Neural progenitor cell (in vitro differentiated cells): ENCODE data around the gene DENND4A. TPM values are rescaled to one million over a fixed set of nuclear protein-coding genes. Genes with fewer than 3 reads are reported as not detected.

Experiments used
- DNase-seq: peaks from one replicate; pipeline ENCODE4 v3.0.0-alpha.2; 2016; ENCODE audit warnings: low spot score
- H2AFZ ChIP-seq: fragments of 200-600 bp; sonication (generic); replicated peaks from 2 replicates; pipeline ENCODE4 v1.6.1; 2016; ENCODE audit warnings: antibody characterized with exemption
- H3F3A ChIP-seq: fragments of 200-600 bp; sonication (generic); 2 replicates; pipeline ENCODE4 v1.6.1; 2016; ENCODE audit warnings: antibody characterized with exemption, low read depth
- H3K27ac ChIP-seq: fragments of 200-600 bp; sonication (generic); 2 replicates; pipeline ENCODE4 v1.5.1; 2016; ENCODE audit warnings: mild to moderate bottlenecking
- H3K27me3 ChIP-seq: fragments of 200-600 bp; sonication (generic); 2 replicates; pipeline ENCODE4 v1.6.1; 2016; ENCODE audit warnings: mild to moderate bottlenecking, moderate library complexity
- H3K36me3 ChIP-seq: fragments of 200-600 bp; sonication (generic); 2 replicates; pipeline ENCODE4 v1.5.1; 2016
- H3K4me1 ChIP-seq: fragments of 200-600 bp; sonication (generic); 2 replicates; pipeline ENCODE4 v1.6.1; 2016; ENCODE audit warnings: mixed run types
- H3K4me2 ChIP-seq: fragments of 200-600 bp; sonication (generic); 2 replicates; pipeline ENCODE4 v1.6.1; 2016
- H3K4me3 ChIP-seq: fragments of 200-600 bp; sonication (generic); 2 replicates; pipeline ENCODE4 v1.5.1; 2016
- H3K79me2 ChIP-seq: fragments of 200-600 bp; sonication (generic); 2 replicates; pipeline ENCODE4 v1.6.1; 2016; ENCODE audit warnings: low read depth
- H3K9ac ChIP-seq: fragments of 200-600 bp; sonication (generic); 2 replicates; pipeline ENCODE4 v1.6.1; 2016
- H3K9me3 ChIP-seq: fragments of 200-600 bp; sonication (generic); 2 replicates; pipeline ENCODE4 v1.5.1; 2016; ENCODE audit warnings: low read depth
- H4K20me1 ChIP-seq: fragments of 200-600 bp; sonication (generic); 2 replicates; pipeline ENCODE4 v1.6.1; 2016; ENCODE audit warnings: low read depth
- H3K27ac Mint-ChIP-seq: 3 replicates; pipeline ENCODE4 v1.8.0; 2021; ENCODE audit warnings: mixed read lengths
- H3K27me3 Mint-ChIP-seq: 2 replicates; pipeline ENCODE4 v1.8.0; 2022; ENCODE audit warnings: low read depth, mild to moderate bottlenecking, inconsistent platforms, moderate library complexity, mixed read lengths; ENCODE audit not compliant: insufficient read depth
- H3K36me3 Mint-ChIP-seq: 3 replicates; pipeline ENCODE4 v1.8.0; 2021; ENCODE audit warnings: mixed read lengths
- H3K4me1 Mint-ChIP-seq: 3 replicates; pipeline ENCODE4 v1.8.0; 2021; ENCODE audit warnings: mixed read lengths
- H3K4me3 Mint-ChIP-seq: 3 replicates; pipeline ENCODE4 v1.8.0; 2021; ENCODE audit warnings: mild to moderate bottlenecking, moderate library complexity, mixed read lengths
- H3K9me3 Mint-ChIP-seq: 3 replicates; pipeline ENCODE4 v1.8.0; 2020; ENCODE audit warnings: mixed read lengths
- CTCF ChIP-seq: fragments of 200-600 bp; sonication (generic); IDR thresholded peaks from 2 replicates; pipeline ENCODE4 v1.5.1; 2017; ENCODE audit warnings: antibody characterized with exemption, mild to moderate bottlenecking
- EZH2 ChIP-seq: fragments of 200-600 bp; sonication (generic); IDR thresholded peaks from 2 replicates; pipeline ENCODE4 v1.6.1; 2017; ENCODE audit warnings: antibody characterized with exemption, mild to moderate bottlenecking, moderate library complexity
- EZH2phosphoT487 ChIP-seq: fragments of 200-600 bp; sonication (generic); IDR thresholded peaks from 2 replicates; pipeline ENCODE4 v1.6.1; 2017; ENCODE audit warnings: antibody characterized with exemption
- total RNA-seq: library from RNA; depleted of rRNA; stranded (reverse); fragments of >200 nt; gene quantifications from 2 replicates; pipeline ENCODE4 v1.2.3, GENCODE V29; 2015; ENCODE audit warnings: low replicate concordance

Gene DENND4A
- total RNA-seq, 1 donor from 2014 or later = 4.8 TPM

- no peak overlapping the region for H3K9ac ChIP-seq
- H2AFZ ChIP-seq = no peak overlapping the region
- H3K4me3 Mint-ChIP-seq = no peak overlapping the region
- H3K27ac ChIP-seq = no peak overlapping the region
- H3K27ac Mint-ChIP-seq = no peak overlapping the region
- no peaks in the 10 kb centered on the region for H4K20me1 ChIP-seq
- H3K27me3 Mint-ChIP-seq = no peaks in the 10 kb centered on the region
- no peak overlapping the region for H3K4me3 ChIP-seq
- H3K79me2 ChIP-seq = no peaks in the 10 kb centered on the region
- H3K27me3 ChIP-seq = no peaks in the 10 kb centered on the region
- no peaks in the 10 kb centered on the region for H3K4me1 Mint-ChIP-seq
- TF ChIP-seq CTCF (no peak), EZH2 (no peak), EZH2phosphoT487 (no peak)
- H3K4me1 ChIP-seq = no peaks in the 10 kb centered on the region
- peaks cover 2% of the 10 kb centered on the region for H3K36me3 Mint-ChIP-seq
- no peak for DNase-seq
- H3K9me3 ChIP-seq = no peaks in the 10 kb centered on the region
- H3F3A ChIP-seq = no peaks in the 10 kb centered on the region
- H3K4me2 ChIP-seq = no peak overlapping the region
- no peaks in the 10 kb centered on the region for H3K9me3 Mint-ChIP-seq
- no peaks in the 10 kb centered on the region for H3K36me3 ChIP-seq
Measured at GRCh38 chr15:65723876-65724275, 68.2 kb downstream of the DENND4A start.

- no peak overlapping the region for H2AFZ ChIP-seq
- Mint-ChIP-seq H3K27me3 (no peaks in the 10 kb centered on the region), H3K9me3 (no peaks in the 10 kb centered on the region), H3K4me3 (no peak overlapping the region), H3K27ac (no peak overlapping the region), H3K4me1 (no peaks in the 10 kb centered on the region), H3K36me3 (no peaks in the 10 kb centered on the region)
- no peak overlapping the region for H3K4me2 ChIP-seq
- H3F3A ChIP-seq = no peaks in the 10 kb centered on the region
- H4K20me1 ChIP-seq = no peaks in the 10 kb centered on the region
- no peaks in the 10 kb centered on the region for H3K79me2 ChIP-seq
- H3K4me3 ChIP-seq = no peak overlapping the region
- H3K27me3 ChIP-seq = no peaks in the 10 kb centered on the region
- no peak overlapping the region for H3K27ac ChIP-seq
- H3K9me3 ChIP-seq = no peaks in the 10 kb centered on the region
- H3K4me1 ChIP-seq = no peaks in the 10 kb centered on the region
- TF ChIP-seq CTCF (no peak), EZH2phosphoT487 (no peak), EZH2 (no peak)
- no peak for DNase-seq
- no peaks in the 10 kb centered on the region for H3K36me3 ChIP-seq
- no peak overlapping the region for H3K9ac ChIP-seq
Measured at GRCh38 chr15:65722191-65722590, 69.9 kb downstream of the DENND4A start.

GRCh38 chr15:65712415-65712814 lies 79.7 kb downstream of the DENND4A start:
- TF ChIP-seq CTCF = no peak
- no peak for TF ChIP-seq EZH2phosphoT487
- no peak for TF ChIP-seq EZH2
- H3K27me3 Mint-ChIP-seq = peaks cover 3% of the 10 kb centered on the region
- no peaks in the 10 kb centered on the region for H3F3A ChIP-seq
- no peak overlapping the region for H3K4me3 Mint-ChIP-seq
- no peaks in the 10 kb centered on the region for H3K79me2 ChIP-seq
- H3K9me3 ChIP-seq = no peaks in the 10 kb centered on the region
- H3K4me3 ChIP-seq = no peak overlapping the region
- no peak overlapping the region for H3K4me2 ChIP-seq
- H3K4me1 Mint-ChIP-seq = no peaks in the 10 kb centered on the region
- peaks cover 6% of the 10 kb centered on the region for H3K9me3 Mint-ChIP-seq
- no peaks in the 10 kb centered on the region for H4K20me1 ChIP-seq
- no peak for DNase-seq
- H2AFZ ChIP-seq = no peak overlapping the region
- H3K36me3 ChIP-seq = no peaks in the 10 kb centered on the region
- no peak overlapping the region for H3K27ac ChIP-seq
- peaks cover 20% of the 10 kb centered on the region for H3K36me3 Mint-ChIP-seq
- no peaks in the 10 kb centered on the region for H3K4me1 ChIP-seq
- no peaks in the 10 kb centered on the region for H3K27me3 ChIP-seq
- no peak overlapping the region for H3K27ac Mint-ChIP-seq
- H3K9ac ChIP-seq = no peak overlapping the region

DNA sequence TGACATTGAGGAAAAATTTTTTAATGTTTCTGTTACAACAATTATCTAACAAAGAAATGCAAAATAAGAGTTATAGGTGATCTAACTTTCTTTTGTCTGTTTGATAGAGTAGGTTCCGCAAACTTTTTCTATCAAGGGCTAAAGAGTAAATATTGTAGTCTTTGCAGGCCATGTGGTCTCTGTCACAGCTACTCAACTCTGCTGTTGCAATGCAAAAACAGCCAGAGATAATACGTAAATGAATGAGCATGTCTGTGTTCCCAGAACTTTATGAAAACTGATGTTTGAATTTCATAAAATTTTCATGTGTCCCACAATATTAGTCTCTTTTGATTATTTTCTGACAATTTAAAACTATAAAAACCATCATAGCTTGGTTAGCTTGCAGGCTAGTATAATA lies 97.0 kb downstream of the DENND4A start:
- no peaks in the 10 kb centered on the region for H3K9me3 ChIP-seq
- no peak overlapping the region for H3K4me3 Mint-ChIP-seq
- no peaks in the 10 kb centered on the region for H3K4me1 ChIP-seq
- no peak for TF ChIP-seq EZH2
- TF ChIP-seq CTCF = no peak
- TF ChIP-seq EZH2phosphoT487 = no peak
- H3K4me1 Mint-ChIP-seq = no peaks in the 10 kb centered on the region
- H3K27ac Mint-ChIP-seq = no peak overlapping the region
- H3K79me2 ChIP-seq = no peaks in the 10 kb centered on the region
- no peaks in the 10 kb centered on the region for H3K27me3 Mint-ChIP-seq
- no peak overlapping the region for H3K4me3 ChIP-seq
- peaks cover 2% of the 10 kb centered on the region for H3K36me3 Mint-ChIP-seq
- H3K27me3 ChIP-seq = no peaks in the 10 kb centered on the region
- H3K9ac ChIP-seq = no peak overlapping the region
- no peak overlapping the region for H3K27ac ChIP-seq
- H3K9me3 Mint-ChIP-seq = no peaks in the 10 kb centered on the region
- no peak for DNase-seq
- H2AFZ ChIP-seq = no peak overlapping the region
- H3K4me2 ChIP-seq = no peak overlapping the region
- no peaks in the 10 kb centered on the region for H3F3A ChIP-seq
- peaks cover 5% of the 10 kb centered on the region for H3K36me3 ChIP-seq
- H4K20me1 ChIP-seq = no peaks in the 10 kb centered on the region
